ENCODE data around the gene ATXN7L1. TPM values are rescaled to one million over a fixed set of nuclear protein-coding genes. Genes with fewer than 3 reads are reported as not detected.

The ATXN7L1 gene
- total and polyA plus RNA-seq, 2 of the 8 experiments (the other 6 are each of a cell fraction or from before 2014, with no cell fraction given) = 14.3 to 34.0 TPM

- FAIRE-seq (no peak), DNase-seq (ENCODE audit: low read depth in 1 of 2, low spot score in 2 of 2) (no peak)
- H3K27me3 ChIP-seq (replicated peaks in 1 of 4; ENCODE audit: control insufficient read depth in 3 of 4, extremely low read depth in 1 of 4, insufficient read depth in 3 of 4, low read length in 3 of 4) = no peaks in the 10 kb centered on the region
- H3K4me1 ChIP-seq (replicated peaks in 1 of 4; ENCODE audit: control insufficient read depth in 3 of 4, insufficient read depth in 4 of 4, low read length in 3 of 4) = peaks cover 7 to 12% (median 10%) of the 10 kb centered on the region in 4 experiments
- H2BK120ac ChIP-seq (replicated peaks; ENCODE audit: low read depth, low read length) = no peak overlapping the region
- no peak overlapping the region for H3K14ac ChIP-seq (ENCODE audit: insufficient read length)
- H3K9me3 ChIP-seq (ENCODE audit: insufficient read depth in 2 of 2, low read depth in 1 of 2, low read length in 1 of 2) = no peaks in the 10 kb centered on the region
- no peaks in the 10 kb centered on the region for H3K23me2 ChIP-seq (ENCODE audit: low read depth, low read length)
- H3K79me2 ChIP-seq (ENCODE audit: control insufficient read depth in 1 of 2, insufficient read depth in 2 of 2, low read length in 2 of 2) = no peaks in the 10 kb centered on the region
- H4K91ac ChIP-seq (replicated peaks; ENCODE audit: insufficient read length, low read length) = no peak overlapping the region
- H3K27ac ChIP-seq (ENCODE audit: low read depth, low read length) = no peak overlapping the region
- H3K79me1 ChIP-seq (ENCODE audit: low read depth, low read length) = no peaks in the 10 kb centered on the region
- H3K4me3 ChIP-seq (ENCODE audit: extremely low read depth in 1 of 4, insufficient read depth in 2 of 4, low read depth in 3 of 4, low read length in 4 of 4) = no peak overlapping the region
- no peak overlapping the region for H3K4me2 ChIP-seq (ENCODE audit: insufficient read depth in 1 of 2, low read depth in 2 of 2, low read length in 2 of 2)
- H3K9ac ChIP-seq (replicated peaks in 1 of 4; ENCODE audit: extremely low read depth in 1 of 4, low read depth in 3 of 4, low read length in 3 of 4) = no peak overlapping the region
- H3K56ac ChIP-seq (replicated peaks; ENCODE audit: insufficient read length, low read depth, low read length) = no peak overlapping the region
- no peak for TF ChIP-seq TAF1 (IDR thresholded peaks at IDR 0.05; ENCODE audit: low read depth, low read length)
- TF ChIP-seq CHD2 (IDR thresholded peaks at IDR 0.05; ENCODE audit: low read length) = no peak
- no peak for TF ChIP-seq RFX5 (IDR thresholded peaks at IDR 0.05; ENCODE audit: borderline replicate concordance, low read depth, low read length)
- TF ChIP-seq RNF2 (IDR thresholded peaks at IDR 0.05; ENCODE audit: borderline replicate concordance, low read depth, low read length, missing control alignments, poor library complexity, severe bottlenecking) = no peak
- TF ChIP-seq SIRT6 (IDR thresholded peaks at IDR 0.05; ENCODE audit: low read length) = no peak
- no peak for TF ChIP-seq SP2 (IDR thresholded peaks at IDR 0.05; ENCODE audit: low read length)
- TF ChIP-seq SP4 (IDR thresholded peaks at IDR 0.05; ENCODE audit: low read length) = no peak
- TF ChIP-seq KDM1A (IDR thresholded peaks at IDR 0.05; ENCODE audit: borderline replicate concordance, low read length) = no peak
- H2AFZ ChIP-seq (ENCODE audit: low read length) = no peak overlapping the region
- H2BK15ac ChIP-seq (ENCODE audit: low read length) = no peak overlapping the region
- no peaks in the 10 kb centered on the region for H4K20me1 ChIP-seq (replicated peaks in 1 of 2; ENCODE audit: control insufficient read depth in 1 of 2, insufficient read depth in 2 of 2, low read length in 2 of 2)
- no peak overlapping the region for H3K18ac ChIP-seq (ENCODE audit: extremely low read depth, low read length)
- ChIA-PET POLR2A (ENCODE audit: partially characterized antibody) (interaction anchor here (0.6 to 1.8 kb wide), 3 partner anchors 12 to 32 kb away, joined by 3 to 6 read pairs (median 3); no protein-coding TSS in a partner anchor), CTCF (ENCODE audit: partially characterized antibody) (interaction anchor here (0.6 to 1.8 kb wide), 13 partner anchors 11 to 1523 kb away, joined by 3 to 6 read pairs (median 3); no protein-coding TSS in a partner anchor)
- no peak overlapping the region for H2AK5ac ChIP-seq (ENCODE audit: low read depth, low read length)
- no peak overlapping the region for H3K23ac ChIP-seq (ENCODE audit: insufficient read length)
- no peak overlapping the region for H4K5ac ChIP-seq (ENCODE audit: insufficient read length, low read depth, low read length)
- no peak overlapping the region for H4K8ac ChIP-seq (ENCODE audit: extremely low read depth, insufficient read depth, low read length)
- H3K4ac ChIP-seq (replicated peaks; ENCODE audit: insufficient read length, low read depth, low read length) = no peak overlapping the region
- H2BK12ac ChIP-seq (ENCODE audit: low read depth, low read length) = no peak overlapping the region
- H3K36me3 ChIP-seq (ENCODE audit: control insufficient read depth in 2 of 4, insufficient read depth in 4 of 4, low read length in 3 of 4) = no peaks in the 10 kb centered on the region
- 81% methylated on average over 2 of the region's 2 CpGs; no CpG with 5 or more reads in 1 of the 2 experiments for WGBS, 2 experiments (ENCODE audit: extremely low coverage in 1 of 2, insufficient coverage in 1 of 2, insufficient read length in 1 of 2, insufficient replicate concordance in 2 of 2, low coverage in 1 of 2, low lambda C conversion rate in 2 of 2, missing lambda C conversion rate in 1 of 2)
- no peak overlapping the region for H2BK5ac ChIP-seq (ENCODE audit: low read depth, low read length)
- no peak overlapping the region for H2BK20ac ChIP-seq (ENCODE audit: low read length)
Measured at GRCh38 chr7:105724688-105725087, 151.7 kb downstream of the ATXN7L1 start.

Measured in H1 (cell line).